ENCODE measurements around the gene ASTN2.

Gene ASTN2

GRCh38 chr9:116979456-116979855 is 435.4 kb downstream of the ASTN2 start:
- no peak overlapping the region for H3K27ac ChIP-seq
- in situ Hi-C loops (cut with HindIII; ENCODE audit: low pct_ligation_motif_present, low sequenced_read_pairs): no loop called here
- H3K4me3 ChIP-seq (ENCODE audit: low read depth, low read length): no peak overlapping the region
- no peaks in the 10 kb centered on the region for H3K36me3 ChIP-seq (replicated peaks)
- TF ChIP-seq, protein P1, sequence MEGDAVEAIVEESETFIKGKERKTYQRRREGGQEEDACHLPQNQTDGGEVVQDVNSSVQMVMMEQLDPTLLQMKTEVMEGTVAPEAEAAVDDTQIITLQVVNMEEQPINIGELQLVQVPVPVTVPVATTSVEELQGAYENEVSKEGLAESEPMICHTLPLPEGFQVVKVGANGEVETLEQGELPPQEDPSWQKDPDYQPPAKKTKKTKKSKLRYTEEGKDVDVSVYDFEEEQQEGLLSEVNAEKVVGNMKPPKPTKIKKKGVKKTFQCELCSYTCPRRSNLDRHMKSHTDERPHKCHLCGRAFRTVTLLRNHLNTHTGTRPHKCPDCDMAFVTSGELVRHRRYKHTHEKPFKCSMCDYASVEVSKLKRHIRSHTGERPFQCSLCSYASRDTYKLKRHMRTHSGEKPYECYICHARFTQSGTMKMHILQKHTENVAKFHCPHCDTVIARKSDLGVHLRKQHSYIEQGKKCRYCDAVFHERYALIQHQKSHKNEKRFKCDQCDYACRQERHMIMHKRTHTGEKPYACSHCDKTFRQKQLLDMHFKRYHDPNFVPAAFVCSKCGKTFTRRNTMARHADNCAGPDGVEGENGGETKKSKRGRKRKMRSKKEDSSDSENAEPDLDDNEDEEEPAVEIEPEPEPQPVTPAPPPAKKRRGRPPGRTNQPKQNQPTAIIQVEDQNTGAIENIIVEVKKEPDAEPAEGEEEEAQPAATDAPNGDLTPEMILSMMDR (IDR thresholded peaks at IDR 0.05; ENCODE audit: low read depth, low read length, missing control alignments): no peak
- H3K27me3 ChIP-seq (replicated peaks): no peaks in the 10 kb centered on the region
- DNase-seq: no peak

DNA sequence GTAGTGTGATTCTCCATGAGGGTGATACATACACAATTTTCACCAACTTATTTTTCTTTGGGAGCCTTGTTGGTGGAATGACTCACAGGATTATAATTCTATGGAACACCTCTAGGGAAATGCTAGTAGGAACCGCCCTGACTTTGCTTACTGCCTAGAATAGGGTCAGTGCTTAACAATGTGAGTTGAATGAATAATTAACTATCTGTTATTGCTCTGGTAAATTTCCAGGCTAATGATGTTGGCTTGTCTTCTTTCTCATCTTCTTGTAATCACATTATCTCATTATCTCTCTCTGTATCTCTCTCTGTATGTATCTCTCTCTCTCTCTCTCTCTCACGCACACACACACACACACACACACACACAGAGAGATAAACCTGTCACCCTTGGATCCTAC is 436.7 kb downstream of the ASTN2 start:
- in situ Hi-C loops (cut with HindIII; ENCODE audit: low pct_ligation_motif_present, low sequenced_read_pairs): no loop called here
- Histone ChIP-seq H3K27ac (no peak overlapping the region), H3K27me3 (replicated peaks) (no peaks in the 10 kb centered on the region), H3K4me3 (ENCODE audit: low read depth, low read length) (no peak overlapping the region), H3K36me3 (replicated peaks) (no peaks in the 10 kb centered on the region)
- TF ChIP-seq, protein P1 (IDR thresholded peaks at IDR 0.05; ENCODE audit: low read depth, low read length, missing control alignments): no peak
- no peak for DNase-seq

GRCh38 chr9:116975126-116975525 is 439.7 kb downstream of the ASTN2 start:
- in situ Hi-C loops (cut with HindIII; ENCODE audit: low pct_ligation_motif_present, low sequenced_read_pairs): no loop called here
- no peak for DNase-seq
- TF ChIP-seq, protein P1 (IDR thresholded peaks at IDR 0.05; ENCODE audit: low read depth, low read length, missing control alignments): no peak

DNA sequence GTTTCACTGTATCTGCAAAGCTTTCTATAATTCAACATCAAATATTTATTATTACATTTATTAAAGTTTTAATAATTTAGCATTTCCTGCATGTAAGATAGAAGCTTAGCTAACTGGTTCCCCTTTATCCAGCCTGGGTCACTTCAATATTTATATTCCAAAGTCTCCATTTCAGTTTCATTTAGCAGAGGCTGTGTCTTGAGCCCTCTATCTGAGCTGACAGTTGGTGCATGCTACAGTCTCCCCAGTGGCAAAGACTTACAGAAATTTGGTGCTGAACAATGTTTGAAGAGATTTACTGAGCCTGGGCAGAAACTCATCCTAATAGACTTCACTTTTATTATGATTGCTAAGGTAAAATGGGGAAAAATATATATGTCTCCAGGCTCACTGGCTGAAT is 448.7 kb downstream of the ASTN2 start:
- TF ChIP-seq, protein P1 (IDR thresholded peaks at IDR 0.05; ENCODE audit: low read depth, low read length, missing control alignments): no peak
- H3K27ac ChIP-seq: no peak overlapping the region
- no peaks in the 10 kb centered on the region for H3K27me3 ChIP-seq (replicated peaks)
- no peaks in the 10 kb centered on the region for H3K36me3 ChIP-seq (replicated peaks)
- DNase-seq: no peak
- in situ Hi-C loops (cut with HindIII; ENCODE audit: low pct_ligation_motif_present, low sequenced_read_pairs): no loop called here
- H3K4me3 ChIP-seq (ENCODE audit: low read depth, low read length): no peak overlapping the region

More at GRCh38 chr9:116975126-116975525, 439.7 kb downstream of the ASTN2 start:
- Histone ChIP-seq H3K4me3 (ENCODE audit: low read depth, low read length) (no peak overlapping the region), H3K27ac (no peak overlapping the region), H3K36me3 (replicated peaks) (no peaks in the 10 kb centered on the region), H3K27me3 (replicated peaks) (no peaks in the 10 kb centered on the region)

DNA sequence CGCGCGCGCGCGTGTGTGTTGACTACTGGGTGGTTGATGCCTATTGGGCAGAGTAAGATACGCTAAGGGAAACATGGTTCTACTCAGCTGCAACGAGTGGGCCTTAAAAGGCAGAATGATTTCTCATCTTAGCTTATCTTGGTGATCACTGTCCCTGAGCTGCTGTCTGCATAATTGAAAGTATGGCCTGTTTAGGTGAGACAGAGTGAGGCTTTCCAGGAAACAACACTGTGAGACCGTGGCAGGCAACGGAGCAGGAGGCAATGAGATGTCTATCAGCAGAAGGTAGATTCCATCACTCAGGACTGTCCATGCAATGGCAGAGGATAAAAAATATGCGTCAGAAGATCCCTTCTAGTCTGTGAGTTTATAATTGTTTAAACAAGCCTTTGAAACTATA is 450.6 kb downstream of the ASTN2 start:
- H3K4me3 ChIP-seq (ENCODE audit: low read depth, low read length): no peak overlapping the region
- in situ Hi-C loops (cut with HindIII; ENCODE audit: low pct_ligation_motif_present, low sequenced_read_pairs): no loop called here
- no peak for DNase-seq
- TF ChIP-seq, protein P1 (IDR thresholded peaks at IDR 0.05; ENCODE audit: low read depth, low read length, missing control alignments): no peak
- no peaks in the 10 kb centered on the region for H3K27me3 ChIP-seq (replicated peaks)
- H3K36me3 ChIP-seq (replicated peaks): no peaks in the 10 kb centered on the region
- H3K27ac ChIP-seq: no peak overlapping the region

DNA sequence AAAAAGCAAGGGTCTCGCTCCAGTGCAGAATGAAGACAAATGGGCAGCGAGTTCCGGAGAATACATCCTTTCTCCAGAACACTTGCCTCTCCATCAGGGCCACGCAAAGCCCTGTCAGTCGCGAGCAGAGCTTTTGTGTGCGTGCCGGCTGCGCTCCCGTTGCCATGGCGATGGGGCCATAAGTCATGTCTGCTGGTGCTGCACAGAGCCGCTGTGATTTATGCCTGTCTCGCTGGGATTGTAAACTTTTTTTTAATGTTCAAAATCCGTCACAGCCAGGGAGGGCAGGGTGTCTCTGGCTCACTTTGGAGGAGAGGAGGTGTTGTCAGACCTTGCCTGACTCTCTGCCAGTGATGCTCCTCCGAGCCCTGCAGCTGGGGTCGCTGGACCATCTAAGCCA is 455.0 kb downstream of the ASTN2 start:
- Histone ChIP-seq H3K4me3 (ENCODE audit: low read depth, low read length) (no peak overlapping the region), H3K27ac (no peak overlapping the region), H3K36me3 (replicated peaks) (no peaks in the 10 kb centered on the region), H3K27me3 (replicated peaks) (no peaks in the 10 kb centered on the region)
- no peak for DNase-seq
- TF ChIP-seq, protein P1 (IDR thresholded peaks at IDR 0.05; ENCODE audit: low read depth, low read length, missing control alignments): no peak
- in situ Hi-C loops (cut with HindIII; ENCODE audit: low pct_ligation_motif_present, low sequenced_read_pairs): no loop called here

All from brain microvascular endothelial cell (primary cell).